ENCODE measurements around the gene CEP20. TPM values are rescaled to one million over a fixed set of nuclear protein-coding genes. Genes with fewer than 3 reads are reported as not detected.

The CEP20 gene
- total RNA-seq, 1 donor from 2014 or later, result 30.6 TPM

DNA sequence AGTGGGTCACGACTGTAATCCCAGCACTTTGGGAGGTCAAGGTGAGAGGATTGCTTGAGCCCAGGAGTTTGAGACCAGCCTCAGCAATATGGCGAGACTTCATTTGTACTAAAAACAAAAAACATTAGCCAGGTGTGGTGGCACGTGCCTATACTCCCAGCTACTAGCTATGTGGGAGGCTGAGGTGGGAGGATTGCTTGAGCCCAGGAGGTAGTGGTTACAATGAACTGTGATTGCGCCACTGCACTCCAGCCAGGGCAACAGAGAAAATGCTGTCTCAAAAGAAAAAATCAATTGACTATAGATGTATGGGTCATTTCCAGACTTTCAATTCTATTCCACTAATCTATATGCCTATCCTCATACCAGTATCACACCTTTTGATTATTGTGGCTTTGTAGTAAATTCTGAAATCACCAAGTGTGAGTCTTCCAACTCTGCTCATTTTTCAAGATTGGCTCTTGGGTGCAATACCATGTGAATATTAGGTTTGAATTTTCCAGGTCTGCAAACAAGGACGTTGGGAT lies 27.2 kb upstream of the CEP20 start:
- H3K9me3 Mint-ChIP-seq, result peaks cover 7% of the 10 kb centered on the region
- no peaks in the 10 kb centered on the region for H3K36me3 Mint-ChIP-seq (ENCODE audit: low read depth)
- H3K4me3 Mint-ChIP-seq, result no peak overlapping the region
- peaks cover 6% of the 10 kb centered on the region for H3K27me3 Mint-ChIP-seq (ENCODE audit: low read depth)
- no peak overlapping the region for H3K27ac Mint-ChIP-seq (ENCODE audit: unreplicated experiment)
- H3K4me1 Mint-ChIP-seq, result no peaks in the 10 kb centered on the region
- no peak for DNase-seq (ENCODE audit: low read depth, low spot score)
- TF ChIP-seq, protein P1, sequence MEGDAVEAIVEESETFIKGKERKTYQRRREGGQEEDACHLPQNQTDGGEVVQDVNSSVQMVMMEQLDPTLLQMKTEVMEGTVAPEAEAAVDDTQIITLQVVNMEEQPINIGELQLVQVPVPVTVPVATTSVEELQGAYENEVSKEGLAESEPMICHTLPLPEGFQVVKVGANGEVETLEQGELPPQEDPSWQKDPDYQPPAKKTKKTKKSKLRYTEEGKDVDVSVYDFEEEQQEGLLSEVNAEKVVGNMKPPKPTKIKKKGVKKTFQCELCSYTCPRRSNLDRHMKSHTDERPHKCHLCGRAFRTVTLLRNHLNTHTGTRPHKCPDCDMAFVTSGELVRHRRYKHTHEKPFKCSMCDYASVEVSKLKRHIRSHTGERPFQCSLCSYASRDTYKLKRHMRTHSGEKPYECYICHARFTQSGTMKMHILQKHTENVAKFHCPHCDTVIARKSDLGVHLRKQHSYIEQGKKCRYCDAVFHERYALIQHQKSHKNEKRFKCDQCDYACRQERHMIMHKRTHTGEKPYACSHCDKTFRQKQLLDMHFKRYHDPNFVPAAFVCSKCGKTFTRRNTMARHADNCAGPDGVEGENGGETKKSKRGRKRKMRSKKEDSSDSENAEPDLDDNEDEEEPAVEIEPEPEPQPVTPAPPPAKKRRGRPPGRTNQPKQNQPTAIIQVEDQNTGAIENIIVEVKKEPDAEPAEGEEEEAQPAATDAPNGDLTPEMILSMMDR (conservative IDR thresholded peaks at IDR 0.05), result no peak

DNA sequence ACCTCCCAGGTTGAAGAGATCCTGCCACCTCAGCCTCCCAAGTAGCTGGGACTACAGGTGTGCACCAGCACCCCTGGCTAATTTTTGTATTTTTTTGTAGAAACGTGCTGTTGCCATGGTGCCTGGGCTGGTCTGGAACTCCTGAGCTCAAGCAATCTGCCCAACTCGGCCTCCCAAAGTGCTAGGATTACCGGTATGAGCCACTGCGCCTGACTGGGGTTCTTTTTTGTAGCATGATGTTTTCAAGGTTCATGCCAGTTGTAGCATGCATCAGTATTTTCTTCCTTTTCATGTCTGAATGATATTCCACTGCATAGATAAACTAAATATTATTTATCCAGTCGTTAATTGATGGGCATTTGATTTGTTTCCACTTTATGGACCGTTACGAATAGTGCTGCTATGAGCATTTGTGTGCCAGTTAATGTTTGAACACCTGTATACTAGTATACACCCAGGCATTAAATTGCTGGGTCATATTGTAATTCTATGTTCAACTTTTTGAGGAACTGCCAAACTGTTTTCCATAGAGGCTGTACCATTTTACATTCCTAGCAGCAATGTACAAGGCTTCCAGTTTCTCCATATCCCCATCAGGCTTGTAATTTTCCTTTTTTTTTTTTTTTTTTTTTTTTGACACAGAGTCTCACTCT lies 24.8 kb upstream of the CEP20 start:
- no peaks in the 10 kb centered on the region for H3K36me3 Mint-ChIP-seq (ENCODE audit: low read depth)
- DNase-seq (ENCODE audit: low read depth, low spot score), result no peak
- no peak overlapping the region for H3K27ac Mint-ChIP-seq (ENCODE audit: unreplicated experiment)
- peaks cover 6% of the 10 kb centered on the region for H3K27me3 Mint-ChIP-seq (ENCODE audit: low read depth)
- H3K4me3 Mint-ChIP-seq, result no peak overlapping the region
- TF ChIP-seq, protein P1 (conservative IDR thresholded peaks at IDR 0.05), result no peak
- H3K9me3 Mint-ChIP-seq, result peaks cover 7% of the 10 kb centered on the region
- H3K4me1 Mint-ChIP-seq, result no peaks in the 10 kb centered on the region

DNA sequence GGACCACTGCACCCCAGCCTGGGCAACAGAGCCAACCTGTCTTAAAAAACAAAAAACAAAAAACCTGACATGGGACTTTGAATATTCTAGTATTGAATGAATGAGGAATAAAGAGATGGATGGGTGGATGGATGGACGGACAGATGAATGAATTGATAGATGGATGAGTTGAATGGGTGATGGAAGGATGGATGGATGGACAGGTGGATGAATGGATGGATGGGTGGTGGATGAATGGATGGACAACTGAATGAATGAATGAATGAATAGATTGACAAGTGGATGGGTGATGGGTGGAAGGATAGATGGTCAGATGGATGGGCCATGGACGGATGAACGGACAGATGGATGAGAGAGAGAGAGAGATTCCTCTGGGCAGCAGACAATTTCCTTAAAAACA lies 22.8 kb upstream of the CEP20 start:
- Mint-ChIP-seq H3K4me1 (no peaks in the 10 kb centered on the region), H3K4me3 (no peak overlapping the region), H3K27ac (ENCODE audit: unreplicated experiment) (peak overlapping the region; percentile 53), H3K36me3 (ENCODE audit: low read depth) (no peaks in the 10 kb centered on the region), H3K27me3 (ENCODE audit: low read depth) (peaks cover 5% of the 10 kb centered on the region), H3K9me3 (peaks cover 7% of the 10 kb centered on the region)
- no peak for DNase-seq (ENCODE audit: low read depth, low spot score)
- TF ChIP-seq, protein P1 (conservative IDR thresholded peaks at IDR 0.05), result no peak

DNA sequence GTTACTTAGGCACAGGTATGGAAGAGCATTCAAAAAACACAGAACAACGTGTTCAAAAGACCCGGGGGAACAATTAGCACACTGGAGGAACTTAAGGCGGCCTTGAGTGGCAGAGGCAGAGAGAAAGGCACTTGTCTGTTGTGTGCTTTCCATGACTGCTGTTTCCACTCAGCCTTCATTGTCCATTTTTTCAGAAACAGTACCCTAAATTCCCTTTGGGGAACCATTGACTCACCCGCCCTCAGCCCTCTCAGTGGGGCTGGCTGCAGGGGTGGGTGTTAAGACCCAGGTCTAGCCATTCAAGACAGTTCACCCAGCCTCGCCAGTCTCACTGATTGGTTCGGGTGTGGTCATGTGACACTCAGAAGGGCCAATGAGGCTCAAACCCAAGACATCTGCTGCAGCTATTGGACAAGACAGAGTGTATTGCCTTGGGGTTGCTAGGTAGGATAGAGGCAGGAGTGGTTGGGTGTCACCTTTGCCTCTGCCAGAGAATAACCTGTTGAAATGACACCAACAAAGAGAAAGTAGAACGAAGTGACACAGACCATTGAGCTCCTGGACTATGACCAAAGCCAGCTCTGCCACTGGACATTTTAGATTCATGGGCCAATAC lies 19.6 kb upstream of the CEP20 start:
- Mint-ChIP-seq H3K27ac (ENCODE audit: unreplicated experiment) (no peak overlapping the region), H3K4me1 (no peaks in the 10 kb centered on the region), H3K4me3 (no peak overlapping the region), H3K27me3 (ENCODE audit: low read depth) (peaks cover 9% of the 10 kb centered on the region), H3K36me3 (ENCODE audit: low read depth) (no peaks in the 10 kb centered on the region), H3K9me3 (peaks cover 3% of the 10 kb centered on the region)
- TF ChIP-seq, protein P1 (conservative IDR thresholded peaks at IDR 0.05), result no peak
- DNase-seq (ENCODE audit: low read depth, low spot score), result no peak

DNA sequence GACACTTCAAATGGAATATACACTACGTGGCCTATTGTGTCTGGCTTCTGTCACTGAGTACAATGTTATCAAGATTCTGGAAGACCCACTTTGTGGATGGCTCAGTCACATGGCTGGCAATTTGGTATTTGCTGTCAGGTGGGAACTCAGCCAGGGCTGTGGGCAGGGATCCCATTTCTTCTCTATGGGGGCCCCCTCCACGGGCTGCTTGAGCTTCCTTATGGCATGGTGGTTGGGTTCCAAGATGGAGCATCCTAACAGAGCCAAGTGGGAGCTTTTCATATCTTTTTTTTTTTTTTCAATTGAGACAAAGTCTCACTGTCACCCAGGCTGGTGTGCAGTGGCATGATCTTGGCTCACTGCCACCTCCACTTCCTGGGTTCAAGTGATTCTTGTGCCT lies 18.0 kb upstream of the CEP20 start:
- no peak overlapping the region for H3K27ac Mint-ChIP-seq (ENCODE audit: unreplicated experiment)
- no peaks in the 10 kb centered on the region for H3K36me3 Mint-ChIP-seq (ENCODE audit: low read depth)
- H3K4me1 Mint-ChIP-seq, result no peaks in the 10 kb centered on the region
- no peak overlapping the region for H3K4me3 Mint-ChIP-seq
- peaks cover 3% of the 10 kb centered on the region for H3K9me3 Mint-ChIP-seq
- H3K27me3 Mint-ChIP-seq (ENCODE audit: low read depth), result peaks cover 9% of the 10 kb centered on the region
- TF ChIP-seq, protein P1 (conservative IDR thresholded peaks at IDR 0.05), result no peak
- DNase-seq (ENCODE audit: low read depth, low spot score), result no peak

Data from neural crest cell (in vitro differentiated cells).